Osteoblast (primary cell): ENCODE results near the gene UBL3. TPM values are rescaled to one million over a fixed set of nuclear protein-coding genes. Genes with fewer than 3 reads are reported as not detected.

ENCODE experiments used
- DNase-seq: peaks from one replicate; pipeline ENCODE4 v3.0.0; 2011; ENCODE audit warnings: low spot score, mixed read lengths; ENCODE audit not compliant: insufficient read length; ENCODE audit errors: missing footprints
- H2AFZ ChIP-seq: 2 replicates; pipeline ENCODE4 v1.6.0; 2011; ENCODE audit warnings: mild to moderate bottlenecking, low read length
- H3K27ac ChIP-seq: 2 replicates; pipeline ENCODE4 v1.5.1; 2011; ENCODE audit warnings: mild to moderate bottlenecking, low read depth, low read length, moderate library complexity
- H3K27me3 ChIP-seq: 2 replicates; pipeline ENCODE4 v1.6.0; 2012; ENCODE audit warnings: mild to moderate bottlenecking, control low read depth, inconsistent platforms, low read length, moderate library complexity; ENCODE audit not compliant: insufficient read depth
- H3K36me3 ChIP-seq: 2 replicates; pipeline ENCODE4 v1.5.1; 2011; ENCODE audit warnings: mild to moderate bottlenecking, low read length, control low read depth, moderate library complexity; ENCODE audit not compliant: insufficient read depth
- H3K4me1 ChIP-seq: 2 replicates; pipeline ENCODE4 v1.5.1; 2011; ENCODE audit warnings: mild to moderate bottlenecking, low read length, control low read depth, moderate library complexity; ENCODE audit not compliant: insufficient read depth
- H3K4me2 ChIP-seq: 2 replicates; pipeline ENCODE4 v1.6.0; 2011; ENCODE audit warnings: mild to moderate bottlenecking, low read length; ENCODE audit not compliant: insufficient read depth
- H3K4me3 ChIP-seq: fragments of 200-600 bp; sonication (generic); 3 replicates; pipeline ENCODE4 v1.5.1; 2012; ENCODE audit warnings: mild to moderate bottlenecking, low read length, inconsistent platforms; ENCODE audit not compliant: insufficient read depth
- H3K79me2 ChIP-seq: 2 replicates; pipeline ENCODE4 v1.6.0; 2012; ENCODE audit warnings: mild to moderate bottlenecking, low read length, control low read depth, inconsistent platforms; ENCODE audit not compliant: insufficient read depth
- H3K9me3 ChIP-seq: 2 replicates; pipeline ENCODE4 v1.5.1; 2011; ENCODE audit warnings: low read depth, low read length, control low read depth
- H4K20me1 ChIP-seq: 2 replicates; pipeline ENCODE4 v1.6.0; 2012; ENCODE audit warnings: mild to moderate bottlenecking, low read length, control low read depth; ENCODE audit not compliant: insufficient read depth
- total RNA-seq: library from RNA; depleted of rRNA; stranded (reverse); fragments of >200 nt; gene quantifications from 2 replicates; pipeline ENCODE4 v1.2.3, GENCODE V29; 2012
- TF ChIP-seq, protein P1 (sequence below): IDR thresholded peaks from 2 replicates; pipeline ENCODE4 v1.5.1; 2011; ENCODE audit warnings: mild to moderate bottlenecking, low read depth, low read length, moderate library complexity; ENCODE audit errors: extremely low read depth

Gene UBL3
- total RNA-seq, 1 donor, result 44.5 TPM

GRCh38 chr13:29886446-29886845 lies 36.0 kb upstream of the UBL3 start:
- TF ChIP-seq, protein P1, sequence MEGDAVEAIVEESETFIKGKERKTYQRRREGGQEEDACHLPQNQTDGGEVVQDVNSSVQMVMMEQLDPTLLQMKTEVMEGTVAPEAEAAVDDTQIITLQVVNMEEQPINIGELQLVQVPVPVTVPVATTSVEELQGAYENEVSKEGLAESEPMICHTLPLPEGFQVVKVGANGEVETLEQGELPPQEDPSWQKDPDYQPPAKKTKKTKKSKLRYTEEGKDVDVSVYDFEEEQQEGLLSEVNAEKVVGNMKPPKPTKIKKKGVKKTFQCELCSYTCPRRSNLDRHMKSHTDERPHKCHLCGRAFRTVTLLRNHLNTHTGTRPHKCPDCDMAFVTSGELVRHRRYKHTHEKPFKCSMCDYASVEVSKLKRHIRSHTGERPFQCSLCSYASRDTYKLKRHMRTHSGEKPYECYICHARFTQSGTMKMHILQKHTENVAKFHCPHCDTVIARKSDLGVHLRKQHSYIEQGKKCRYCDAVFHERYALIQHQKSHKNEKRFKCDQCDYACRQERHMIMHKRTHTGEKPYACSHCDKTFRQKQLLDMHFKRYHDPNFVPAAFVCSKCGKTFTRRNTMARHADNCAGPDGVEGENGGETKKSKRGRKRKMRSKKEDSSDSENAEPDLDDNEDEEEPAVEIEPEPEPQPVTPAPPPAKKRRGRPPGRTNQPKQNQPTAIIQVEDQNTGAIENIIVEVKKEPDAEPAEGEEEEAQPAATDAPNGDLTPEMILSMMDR, result no peak
- Histone ChIP-seq H3K27ac (no peak overlapping the region), H3K9me3 (no peaks in the 10 kb centered on the region), H3K4me3 (no peak overlapping the region), H3K27me3 (no peaks in the 10 kb centered on the region), H3K79me2 (no peaks in the 10 kb centered on the region), H3K4me1 (no peaks in the 10 kb centered on the region), H2AFZ (no peak overlapping the region), H4K20me1 (no peaks in the 10 kb centered on the region), H3K36me3 (no peaks in the 10 kb centered on the region), H3K4me2 (no peak overlapping the region)
- DNase-seq, result no peak

DNA sequence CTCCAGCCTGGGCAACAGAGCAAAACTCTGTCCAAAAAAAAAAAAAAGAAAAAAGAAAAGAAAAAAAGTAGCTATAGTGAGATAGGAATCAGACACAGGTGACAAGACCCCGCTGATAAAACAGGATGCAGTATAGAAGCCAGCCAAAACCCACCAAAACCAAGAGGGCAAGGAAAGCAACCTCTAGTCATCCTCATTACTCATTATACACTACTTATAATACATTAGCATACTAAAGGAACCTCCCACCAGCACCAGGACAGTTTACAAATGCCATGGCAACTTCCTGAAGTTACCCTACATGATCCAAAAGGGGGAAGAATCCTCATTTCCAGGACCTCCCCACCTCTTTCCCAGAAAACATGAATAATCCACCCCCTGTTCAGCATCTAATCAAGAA lies 35.6 kb upstream of the UBL3 start:
- no peaks in the 10 kb centered on the region for H3K27me3 ChIP-seq
- no peaks in the 10 kb centered on the region for H3K79me2 ChIP-seq
- H3K4me1 ChIP-seq, result no peaks in the 10 kb centered on the region
- H3K9me3 ChIP-seq, result no peaks in the 10 kb centered on the region
- TF ChIP-seq, protein P1, result no peak
- no peak overlapping the region for H3K4me2 ChIP-seq
- no peak overlapping the region for H3K4me3 ChIP-seq
- H3K36me3 ChIP-seq, result no peaks in the 10 kb centered on the region
- H3K27ac ChIP-seq, result no peak overlapping the region
- H4K20me1 ChIP-seq, result no peaks in the 10 kb centered on the region
- DNase-seq, result no peak
- H2AFZ ChIP-seq, result no peak overlapping the region

DNA sequence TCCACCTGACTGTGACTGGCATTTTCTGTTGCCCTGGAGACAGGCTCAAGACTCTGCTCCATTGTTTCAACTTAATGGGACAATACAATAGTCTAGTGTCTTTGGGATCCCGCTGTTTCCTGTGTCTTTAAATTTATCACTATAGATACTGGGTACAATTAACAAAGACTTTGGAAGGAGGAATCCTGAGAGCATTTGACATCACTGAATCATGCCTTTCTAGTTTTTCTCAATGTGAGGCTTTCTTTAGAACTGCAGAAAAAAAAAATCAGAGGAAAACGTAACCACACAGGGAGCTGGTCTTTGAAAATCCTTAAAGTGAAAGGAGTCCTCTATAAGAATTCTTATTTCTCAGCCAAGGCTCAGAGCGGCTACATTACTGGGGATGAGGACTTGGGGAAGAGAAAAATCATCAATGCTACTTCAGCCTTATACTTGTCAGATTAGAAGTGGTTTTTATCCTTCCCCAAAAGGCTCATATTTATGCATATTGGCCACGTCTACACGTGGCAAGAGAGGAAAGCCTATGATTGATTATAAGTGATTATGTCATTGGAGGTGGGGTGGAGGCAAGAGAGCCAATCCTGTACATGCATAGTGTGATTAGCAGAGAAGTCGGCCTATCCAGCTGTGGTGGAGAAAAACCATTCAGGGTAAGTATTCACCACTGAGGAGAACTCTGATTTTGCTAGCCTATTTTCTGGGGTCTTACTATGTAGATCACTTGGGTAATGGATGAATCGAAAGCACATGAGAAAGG lies 34.4 kb upstream of the UBL3 start:
- Histone ChIP-seq H3K27me3 (no peaks in the 10 kb centered on the region), H3K4me2 (no peak overlapping the region), H3K9me3 (no peaks in the 10 kb centered on the region), H3K27ac (peak overlapping the region; percentile 49), H3K4me1 (no peaks in the 10 kb centered on the region), H4K20me1 (no peaks in the 10 kb centered on the region), H3K79me2 (no peaks in the 10 kb centered on the region), H3K36me3 (no peaks in the 10 kb centered on the region), H2AFZ (peak overlapping the region; percentile 24), H3K4me3 (no peak overlapping the region)
- TF ChIP-seq, protein P1, result no peak
- DNase-seq, result no peak

DNA sequence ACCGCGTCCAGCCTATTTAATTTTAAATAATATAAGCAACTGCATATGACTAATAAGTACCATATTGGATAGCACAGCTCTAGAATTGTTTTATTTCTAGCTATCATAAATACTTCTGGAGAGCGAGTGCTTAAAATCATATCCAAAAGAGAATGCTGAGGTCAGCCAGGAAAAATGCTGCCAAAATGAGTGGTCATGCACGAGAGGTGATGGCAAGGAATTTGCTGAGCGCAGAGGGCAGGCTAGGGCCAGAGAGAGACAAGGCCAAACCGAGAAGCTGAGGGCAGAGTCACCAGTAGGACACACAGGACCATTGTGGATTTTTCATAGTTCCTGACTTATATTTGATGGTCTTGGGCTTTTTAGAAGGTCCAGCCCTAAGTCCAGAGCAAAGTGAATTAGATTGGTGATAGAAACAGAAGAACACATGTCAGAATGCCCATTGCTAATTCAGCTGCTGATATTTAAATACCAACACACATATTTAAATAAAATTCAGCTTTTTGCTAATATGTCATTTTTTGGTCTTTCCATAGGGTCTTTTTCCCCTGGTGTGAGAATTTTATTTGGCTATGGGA lies 33.6 kb upstream of the UBL3 start:
- no peaks in the 10 kb centered on the region for H3K79me2 ChIP-seq
- H3K9me3 ChIP-seq, result no peaks in the 10 kb centered on the region
- H2AFZ ChIP-seq, result no peak overlapping the region
- H3K27me3 ChIP-seq, result no peaks in the 10 kb centered on the region
- no peaks in the 10 kb centered on the region for H3K4me1 ChIP-seq
- H3K4me2 ChIP-seq, result no peak overlapping the region
- no peaks in the 10 kb centered on the region for H4K20me1 ChIP-seq
- no peaks in the 10 kb centered on the region for H3K36me3 ChIP-seq
- H3K27ac ChIP-seq, result no peak overlapping the region
- H3K4me3 ChIP-seq, result no peak overlapping the region
- DNase-seq, result peak; percentile 84
- TF ChIP-seq, protein P1, result no peak
